Left lung (tissue), 10 donors: ENCODE measurements around the gene APBB3. TPM values are rescaled to one million over a fixed set of nuclear protein-coding genes. Genes with fewer than 3 reads are reported as not detected.

ENCODE experiments used
- ATAC-seq: fragments of 200-7000 bp; cut with Tn5 transposase; one replicate; pipeline ENCODE4 v1.9.1; 2020; ENCODE audit warnings: moderate library complexity
- DNase-seq, 4 donors: peaks; one replicate each; pipeline ENCODE4 v3.0.0-alpha.2; 2013 to 2020
- H3K27ac ChIP-seq, 2 donors: fragments of 200-600 bp; sonication (generic) in 1 of 2; one replicate each; pipeline versions ENCODE4 v1.5.0 to v1.8.0; 2020 to 2021
- H3K27me3 ChIP-seq, 2 donors: fragments of 200-600 bp; sonication (generic) in 1 of 2; one replicate each; pipeline versions ENCODE4 v1.5.0 to v1.8.0; 2020 to 2021
- H3K36me3 ChIP-seq, 2 donors: fragments of 200-600 bp; sonication (generic) in 1 of 2; one replicate each; pipeline versions ENCODE4 v1.5.0 to v1.8.0; 2020 to 2021
- H3K4me1 ChIP-seq, 2 donors: fragments of 200-600 bp; one replicate each; pipeline ENCODE4 v1.8.0; 2021
- H3K4me3 ChIP-seq, 2 donors: fragments of 200-600 bp; sonication (generic) in 1 of 2; one replicate each; pipeline versions ENCODE4 v1.5.0 to v1.8.0; 2020 to 2021; ENCODE audit warnings: mild to moderate bottlenecking in 1 of 2
- H3K9me3 ChIP-seq, 2 donors: fragments of 200-600 bp; sonication (generic) in 1 of 2; one replicate each; pipeline versions ENCODE4 v1.5.0 to v1.8.0; 2020 to 2021
- intact Hi-C, 2 donors: fragments of 100-400 bp; cut with DNase I; formaldehyde crosslinking; loops; one replicate each; pipeline versions ENCODE4 v1.11.2 to v1.14.2; 2022
- polyA plus RNA-seq, 6 donors: library from polyadenylated mRNA; unstranded; fragments of 120-200 nt; gene quantifications; one replicate each; pipeline ENCODE4 v1.2.1, GENCODE V29; 2013; ENCODE audit not compliant: insufficient read length in 6 of 6
- total RNA-seq, 2 donors: library from RNA; stranded (reverse); fragmentation: NEBNext Ultra II Directional; extraction: Animal tissue kit (Norgen Biotek cat#: 25700); gene quantifications; one replicate each; pipeline ENCODE4 v1.2.1, GENCODE V29; 2021
- TF ChIP-seq, protein P1 (sequence below), 2 donors: fragments of 200-600 bp; sonication (generic) in 1 of 2; IDR thresholded peaks; one replicate each; pipeline versions ENCODE4 v1.5.0 to v1.8.0; 2021; ENCODE audit warnings: antibody characterized with exemption in 2 of 2
- donor health status: DM: no; HTN: yes; CAD: no.
- donor health status: DM: no; HTN: no; CAD: no.

The APBB3 gene
- total and polyA plus RNA-seq, 8 donors = 19.6 to 60.1 (median 48.3) TPM

DNA sequence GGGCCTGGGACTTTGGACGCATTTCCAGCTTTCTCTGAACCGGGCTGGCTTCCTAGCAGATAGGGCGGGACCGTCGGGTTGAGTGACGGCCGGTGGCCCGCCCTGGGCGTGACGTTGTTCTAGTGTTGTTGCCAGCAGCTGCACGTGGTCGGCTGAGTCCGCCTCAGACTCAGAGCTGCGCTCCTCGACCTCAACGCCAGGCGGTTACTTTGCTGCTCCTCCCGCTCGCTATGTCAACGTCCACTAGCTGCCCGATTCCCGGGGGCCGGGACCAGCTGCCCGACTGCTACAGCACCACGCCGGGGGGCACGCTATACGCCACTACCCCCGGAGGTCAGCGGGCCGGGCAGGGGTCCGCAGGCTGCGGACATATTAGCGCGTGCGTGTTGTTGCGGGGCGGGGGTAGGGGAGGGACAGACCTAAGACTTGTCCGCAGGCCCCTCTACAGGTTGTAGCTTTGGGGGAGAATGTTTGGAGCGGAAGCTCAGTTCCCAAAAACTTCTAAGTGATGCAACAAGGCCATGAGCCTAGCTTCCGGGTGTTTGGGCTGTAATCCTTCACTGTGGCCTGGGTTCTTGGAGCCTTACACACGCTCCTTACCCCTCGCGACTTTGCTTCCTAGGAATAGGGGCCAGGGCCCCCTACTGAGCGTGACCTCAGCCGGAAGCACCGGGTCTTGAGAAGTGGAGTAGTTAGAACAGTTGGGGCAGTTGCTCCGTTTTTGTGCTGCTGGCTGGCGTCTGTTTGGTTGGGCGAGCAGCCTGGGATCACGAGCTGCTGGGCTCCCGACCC, 16.7 kb downstream of the APBB3 start, which contains the start of gene EIF4EBP3:
Gene EIF4EBP3 (plus strand): TSS at position 155 of the 792 bp plus-strand sequence. CDS start 76 bp downstream, at position 231.
- intact Hi-C loops = no loop called here
- ATAC-seq = peak; percentile 96
- Histone ChIP-seq H3K4me3 (peak within 1 kb of the TSS; percentile 36 to 47), H3K4me1 (peaks cover 31 to 47% of the 10 kb centered on the region in 2 donors), H3K27me3 (no peaks in the 10 kb centered on the region), H3K27ac (peak within 1 kb of the TSS; percentile 93 to 95), H3K36me3 (peaks cover 0 to 67% of the 10 kb centered on the region in 2 donors), H3K9me3 (no peaks in the 10 kb centered on the region)
- DNase-seq = peak; percentile 97 to 98 (median 98)
- TF ChIP-seq, protein P1, sequence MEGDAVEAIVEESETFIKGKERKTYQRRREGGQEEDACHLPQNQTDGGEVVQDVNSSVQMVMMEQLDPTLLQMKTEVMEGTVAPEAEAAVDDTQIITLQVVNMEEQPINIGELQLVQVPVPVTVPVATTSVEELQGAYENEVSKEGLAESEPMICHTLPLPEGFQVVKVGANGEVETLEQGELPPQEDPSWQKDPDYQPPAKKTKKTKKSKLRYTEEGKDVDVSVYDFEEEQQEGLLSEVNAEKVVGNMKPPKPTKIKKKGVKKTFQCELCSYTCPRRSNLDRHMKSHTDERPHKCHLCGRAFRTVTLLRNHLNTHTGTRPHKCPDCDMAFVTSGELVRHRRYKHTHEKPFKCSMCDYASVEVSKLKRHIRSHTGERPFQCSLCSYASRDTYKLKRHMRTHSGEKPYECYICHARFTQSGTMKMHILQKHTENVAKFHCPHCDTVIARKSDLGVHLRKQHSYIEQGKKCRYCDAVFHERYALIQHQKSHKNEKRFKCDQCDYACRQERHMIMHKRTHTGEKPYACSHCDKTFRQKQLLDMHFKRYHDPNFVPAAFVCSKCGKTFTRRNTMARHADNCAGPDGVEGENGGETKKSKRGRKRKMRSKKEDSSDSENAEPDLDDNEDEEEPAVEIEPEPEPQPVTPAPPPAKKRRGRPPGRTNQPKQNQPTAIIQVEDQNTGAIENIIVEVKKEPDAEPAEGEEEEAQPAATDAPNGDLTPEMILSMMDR (IDR thresholded peaks at IDR 0.05) = peak; percentile 40 to 82

DNA sequence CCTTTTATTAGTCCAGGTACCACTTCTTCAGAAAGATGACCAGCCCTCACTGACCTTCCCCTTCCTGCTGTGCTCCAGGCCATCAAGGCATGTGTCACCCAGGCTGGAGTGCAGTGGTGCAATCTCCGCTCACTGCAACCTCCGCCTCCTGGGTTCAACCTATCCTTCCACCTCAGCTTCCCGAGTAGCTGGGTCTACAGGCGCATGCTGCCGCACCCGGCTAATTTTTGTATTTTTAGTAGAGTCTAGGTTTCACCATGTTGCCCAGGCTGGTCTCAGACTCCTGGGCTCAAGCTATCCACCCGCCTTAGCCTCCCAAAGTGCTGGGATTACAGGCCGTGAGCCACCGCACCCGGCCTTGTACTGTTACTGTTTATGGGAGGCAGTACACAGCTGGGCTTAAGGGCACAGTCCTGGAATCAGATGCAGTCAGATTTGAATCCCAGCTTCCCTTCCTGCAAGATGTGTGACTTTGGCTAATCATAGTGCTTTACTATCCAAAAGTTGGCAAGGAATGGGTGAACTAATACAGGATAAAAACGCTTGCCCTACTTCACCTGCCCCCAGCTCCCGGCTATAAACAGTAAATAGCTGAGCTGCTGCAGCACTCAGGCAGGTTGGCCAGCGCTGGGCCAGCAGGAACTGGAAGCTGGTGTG, 17.4 kb downstream of the APBB3 start:
- Histone ChIP-seq H3K4me3 (peak overlapping the region in 1 of 2 donors; percentile 47), H3K27me3 (no peaks in the 10 kb centered on the region), H3K4me1 (peaks cover 31 to 45% of the 10 kb centered on the region in 2 donors), H3K27ac (peak overlapping the region; percentile 93 to 95), H3K36me3 (peaks cover 0 to 67% of the 10 kb centered on the region in 2 donors), H3K9me3 (no peaks in the 10 kb centered on the region)
- ATAC-seq (no peak), DNase-seq (no peak)
- intact Hi-C loops = no loop called here
- TF ChIP-seq, protein P1 (IDR thresholded peaks at IDR 0.05) = no peak

DNA sequence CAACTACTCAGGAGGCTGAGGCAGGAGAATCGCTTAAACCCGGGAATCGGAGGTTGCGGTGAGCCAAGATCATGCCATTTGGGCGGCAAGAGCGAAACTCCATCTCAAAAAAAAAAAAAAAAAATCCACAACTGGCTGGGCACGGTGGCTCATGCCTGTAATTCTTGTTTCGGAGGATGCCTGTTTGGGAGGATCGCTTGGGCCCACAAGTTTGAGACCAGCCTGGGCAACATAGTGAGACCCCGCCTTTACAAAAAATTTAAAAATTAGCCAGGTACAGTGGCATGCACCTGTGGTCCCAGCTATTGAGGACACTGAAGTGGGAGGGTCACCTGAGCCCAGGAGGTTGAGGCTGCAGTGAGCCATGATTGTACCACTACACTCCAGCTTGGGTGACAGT, 18.8 kb downstream of the APBB3 start:
- TF ChIP-seq, protein P1 (IDR thresholded peaks at IDR 0.05) = no peak
- no peak for ATAC-seq
- H3K4me1 ChIP-seq = peaks cover 31 to 45% of the 10 kb centered on the region in 2 donors
- H3K4me3 ChIP-seq = no peak overlapping the region
- no peaks in the 10 kb centered on the region for H3K9me3 ChIP-seq
- intact Hi-C loops = no loop called here
- H3K27me3 ChIP-seq = no peaks in the 10 kb centered on the region
- H3K36me3 ChIP-seq = peaks cover 0 to 67% of the 10 kb centered on the region in 2 donors
- no peak for DNase-seq
- H3K27ac ChIP-seq = no peak overlapping the region

DNA sequence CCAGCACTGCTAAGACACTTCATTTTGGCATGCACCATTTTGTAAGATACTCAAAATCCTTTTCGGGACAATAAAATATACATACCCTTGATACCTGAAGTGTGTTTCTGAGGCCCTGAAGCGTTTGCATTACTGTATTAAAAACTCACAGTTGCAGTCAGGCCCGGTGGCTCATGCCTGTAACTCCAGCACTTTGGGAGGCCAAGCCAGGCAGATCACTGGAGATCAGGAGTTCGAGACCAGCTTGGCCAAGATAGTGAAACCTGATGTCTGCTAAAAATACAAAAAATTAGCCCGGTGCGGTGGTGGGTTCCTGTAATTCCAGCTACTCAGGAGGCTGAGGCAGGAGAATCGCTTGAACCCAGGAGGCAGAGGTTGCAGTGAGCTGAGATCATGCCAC, 19.4 kb downstream of the APBB3 start:
- intact Hi-C loops = no loop called here
- ATAC-seq = no peak
- peaks cover 30 to 42% of the 10 kb centered on the region in 2 donors for H3K4me1 ChIP-seq
- no peaks in the 10 kb centered on the region for H3K9me3 ChIP-seq
- H3K4me3 ChIP-seq = no peak overlapping the region
- DNase-seq = no peak
- no peak overlapping the region for H3K27ac ChIP-seq
- H3K36me3 ChIP-seq = peaks cover 0 to 67% of the 10 kb centered on the region in 2 donors
- TF ChIP-seq, protein P1 (IDR thresholded peaks at IDR 0.05) = no peak
- no peaks in the 10 kb centered on the region for H3K27me3 ChIP-seq

DNA sequence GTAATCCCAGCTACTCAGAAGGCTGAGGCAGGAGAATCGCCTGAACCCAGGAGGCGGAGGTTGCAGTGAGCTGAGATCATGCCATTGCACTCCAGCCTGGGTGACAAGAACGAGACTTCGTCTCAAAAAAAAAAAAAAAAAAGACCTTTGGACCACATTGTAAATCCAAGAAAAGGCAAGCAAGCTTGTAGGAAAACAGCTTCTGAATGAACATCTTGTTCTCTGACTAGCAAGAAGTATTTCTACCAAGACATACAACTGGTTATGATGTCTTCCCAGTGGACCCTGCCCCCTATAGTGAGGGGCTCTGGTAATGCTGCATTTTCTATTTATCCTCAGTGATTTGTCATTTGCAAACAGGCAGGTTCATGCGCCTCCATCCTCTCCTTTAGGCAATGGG, 21.4 kb downstream of the APBB3 start:
- no peak overlapping the region for H3K27ac ChIP-seq
- H3K4me3 ChIP-seq = no peak overlapping the region
- peaks cover 10 to 22% of the 10 kb centered on the region in 2 donors for H3K4me1 ChIP-seq
- DNase-seq = no peak
- H3K27me3 ChIP-seq = no peaks in the 10 kb centered on the region
- intact Hi-C loops = no loop called here
- H3K9me3 ChIP-seq = no peaks in the 10 kb centered on the region
- TF ChIP-seq, protein P1 (IDR thresholded peaks at IDR 0.05) = no peak
- peaks cover 0 to 75% of the 10 kb centered on the region in 2 donors for H3K36me3 ChIP-seq
- no peak for ATAC-seq
